Stomach (tissue), 9 donors: Measurements from ENCODE around the gene TPP2. TPM values are rescaled to one million over a fixed set of nuclear protein-coding genes. Genes with fewer than 3 reads are reported as not detected.

ENCODE experiments used
- DNase-seq, 2 donors: peaks; one replicate each; pipeline versions ENCODE4 v3.0.0 to v3.0.0-alpha.2; 2013 to 2019
- H3K27ac ChIP-seq, 5 donors: fragments of 200-600 bp in 4 of 5; sonication (generic) in 4 of 5; one replicate each; pipeline ENCODE4 v1.5.1; 2013 to 2019; ENCODE audit warnings: mild to moderate bottlenecking in 1 of 5, moderate library complexity in 1 of 5
- H3K27me3 ChIP-seq, 3 donors: fragments of 200-600 bp; sonication (generic); one replicate each; pipeline ENCODE4 v1.5.1; 2017 to 2019; ENCODE audit warnings: mixed run types in 1 of 3
- H3K36me3 ChIP-seq, 4 donors: fragments of 200-600 bp; sonication (generic); 1 replicate in 3 of 4; 2 replicates in 1 of 4; pipeline ENCODE4 v1.5.1; 2016 to 2019
- H3K4me1 ChIP-seq, 4 donors: fragments of 200-600 bp; sonication (generic); one replicate each; pipeline ENCODE4 v1.5.1; 2016 to 2019
- H3K4me3 ChIP-seq, 4 donors: fragments of 200-600 bp; sonication (generic) in 3 of 4; one replicate each; pipeline ENCODE4 v1.5.1; 2016 to 2019; ENCODE audit warnings: mild to moderate bottlenecking in 1 of 4
- H3K9me3 ChIP-seq, 4 donors: fragments of 200-600 bp; sonication (generic); one replicate each; pipeline ENCODE4 v1.5.1; 2016 to 2019
- CTCF ChIP-seq, 7 experiments: fragments of 450-650 bp in 4 of 7; fragments of 200-600 bp in 3 of 7; sonication (generic) in 3 of 7; IDR thresholded peaks; one replicate each; pipeline ENCODE4 v1.5.1; 2016 to 2019; ENCODE audit warnings: antibody characterized with exemption in 7 of 7, control low read depth in 2 of 7, mild to moderate bottlenecking in 1 of 7
- EP300 ChIP-seq: sonication (generic); formaldehyde crosslinking; IDR thresholded peaks from one replicate; pipeline ENCODE4 v1.6.1; 2017; ENCODE audit warnings: antibody characterized with exemption
- POLR2A ChIP-seq, 4 donors: fragments of 450-650 bp; IDR thresholded peaks; one replicate each; pipeline ENCODE4 v1.6.1; 2016; ENCODE audit warnings: antibody characterized with exemption in 4 of 4, control low read depth in 2 of 4, mild to moderate bottlenecking in 1 of 4, moderate library complexity in 1 of 4
- POLR2AphosphoS5 ChIP-seq, 3 donors: sonication (generic); formaldehyde crosslinking; IDR thresholded peaks; one replicate each; pipeline ENCODE4 v1.6.1; 2016; ENCODE audit warnings: antibody characterized with exemption in 3 of 3
- WGBS, 5 donors: extraction: QIAGEN DNeasy Blood & Tissue Kit in 3 of 5; methylation state at CpG; one replicate each; pipeline versions ENCODE4 v1.1.5 to v1.1.7; 2013 to 2018; 5-methylcytosine and 5-hydroxymethylcytosine counted together
- intact Hi-C: fragments of 100-400 bp; cut with DNase I; formaldehyde crosslinking; loops from one replicate; pipeline ENCODE4 v1.15.1; 2023; ENCODE audit warnings: low total_unique reads
- polyA plus RNA-seq, 3 donors: library from polyadenylated mRNA; stranded (reverse); fragments of 200-250 nt; gene quantifications; one replicate each; pipeline ENCODE4 v1.2.3, GENCODE V29; 2013
- total RNA-seq, 5 donors: library from RNA; depleted of rRNA; stranded (reverse); fragments of >200 nt; gene quantifications; one replicate each; pipeline versions ENCODE4 v1.1.0 to v1.2.3, GENCODE V29; 2014 to 2016
- donor health status: healthy with polysubstance abuse.
- donor health status: Bipolar disorder and iron deficiency.
- donor health status: healthy.

TPP2 gene
- total and polyA plus RNA-seq, 8 donors = 10.1 to 103 (median 26.1) TPM

DNA sequence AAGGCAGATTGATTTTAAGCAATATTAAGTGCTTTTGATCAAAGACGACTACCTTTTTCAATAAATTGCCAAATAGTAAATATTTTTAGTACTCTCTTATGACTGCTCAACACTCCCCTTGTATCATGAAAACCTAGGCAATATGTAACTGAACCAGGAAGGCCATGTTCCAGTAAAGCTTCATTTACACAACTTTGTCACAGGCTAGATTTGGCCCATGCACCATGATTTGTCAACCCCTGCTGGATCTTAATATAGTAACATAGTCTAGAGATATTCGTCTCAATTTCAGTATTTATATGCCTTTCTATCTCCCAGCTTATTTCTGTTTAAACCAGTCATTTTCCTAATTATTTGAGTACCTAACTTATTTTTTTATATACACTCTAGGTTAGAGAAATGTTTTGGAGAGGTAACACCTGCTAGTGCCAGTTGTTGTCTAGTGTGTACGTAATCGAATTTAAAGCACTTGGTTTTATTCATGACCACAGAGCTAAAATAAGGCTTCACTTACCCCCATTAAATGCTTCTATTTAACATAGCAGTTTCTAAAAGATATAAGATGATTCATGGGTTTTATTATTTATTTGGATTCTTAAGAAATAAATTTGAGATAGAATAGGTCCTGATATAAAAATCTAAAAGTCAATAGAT, 21.0 kb downstream of the TPP2 start:
- intact Hi-C loops = no loop called here
- Histone ChIP-seq H3K27me3 (no peaks in the 10 kb centered on the region), H3K27ac (no peak overlapping the region), H3K36me3 (peaks cover 0 to 84% (median 82%) of the 10 kb centered on the region in 4 donors), H3K4me1 (no peaks in the 10 kb centered on the region), H3K9me3 (no peaks in the 10 kb centered on the region), H3K4me3 (no peak overlapping the region)
- TF ChIP-seq POLR2A (IDR thresholded peaks at IDR 0.05) = no peak
- TF ChIP-seq EP300 = no peak
- TF ChIP-seq POLR2AphosphoS5 (IDR thresholded peaks at IDR 0.05) = no peak
- DNase-seq = no peak
- WGBS, 5 donors = 76 to 88% (median 84%) methylated on average over 4 of the region's 4 CpGs

GRCh38 chr13:102620516-102620915, 23.7 kb downstream of the TPP2 start:
- no peaks in the 10 kb centered on the region for H3K4me1 ChIP-seq
- TF ChIP-seq CTCF (IDR thresholded peaks at IDR 0.05) = no peak
- TF ChIP-seq EP300 = no peak
- TF ChIP-seq POLR2A (IDR thresholded peaks at IDR 0.05) = no peak
- TF ChIP-seq POLR2AphosphoS5 (IDR thresholded peaks at IDR 0.05) = no peak
- H3K36me3 ChIP-seq = peaks cover 14 to 94% (median 89%) of the 10 kb centered on the region in 4 donors
- no peaks in the 10 kb centered on the region for H3K27me3 ChIP-seq
- DNase-seq = no peak
- no peak overlapping the region for H3K27ac ChIP-seq
- WGBS, 5 donors = 81 to 90% (median 88%) methylated on average over 6 of the region's 6 CpGs
- H3K4me3 ChIP-seq = no peak overlapping the region
- intact Hi-C loops = no loop called here
- H3K9me3 ChIP-seq = no peaks in the 10 kb centered on the region

DNA sequence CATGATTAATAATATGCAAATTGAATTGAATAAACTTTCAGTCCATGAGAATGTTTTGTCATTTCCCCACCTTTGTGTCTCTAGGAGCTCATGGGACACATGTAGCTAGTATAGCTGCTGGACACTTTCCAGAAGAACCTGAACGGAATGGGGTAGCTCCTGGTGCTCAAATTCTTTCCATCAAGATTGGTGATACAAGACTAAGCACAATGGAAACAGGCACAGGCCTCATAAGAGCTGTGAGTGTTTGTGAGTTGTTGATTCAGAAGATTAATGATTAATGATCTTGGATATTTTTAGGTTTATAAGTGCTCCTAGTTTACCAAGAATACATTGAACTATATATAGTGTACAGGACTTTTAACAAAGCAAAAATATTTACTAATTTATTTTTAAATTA, 30.1 kb downstream of the TPP2 start:
- TF ChIP-seq POLR2A (IDR thresholded peaks at IDR 0.05) (no peak), CTCF (IDR thresholded peaks at IDR 0.05) (no peak), POLR2AphosphoS5 (IDR thresholded peaks at IDR 0.05) (no peak), EP300 (no peak)
- Histone ChIP-seq H3K4me1 (peaks cover 0 to 8% (median 0%) of the 10 kb centered on the region in 4 donors), H3K36me3 (peaks cover 30 to 94% (median 83%) of the 10 kb centered on the region in 4 donors), H3K9me3 (no peaks in the 10 kb centered on the region), H3K27ac (no peak overlapping the region), H3K4me3 (no peak overlapping the region), H3K27me3 (no peaks in the 10 kb centered on the region)
- WGBS, 5 donors = 19 to 46% (median 36%) methylated on average over 1 of the region's 1 CpG
- DNase-seq = no peak
- intact Hi-C loops = no loop called here

- no peak for DNase-seq
- TF ChIP-seq EP300 (no peak), POLR2AphosphoS5 (IDR thresholded peaks at IDR 0.05) (no peak), POLR2A (IDR thresholded peaks at IDR 0.05) (no peak), CTCF (IDR thresholded peaks at IDR 0.05) (no peak)
- H3K36me3 ChIP-seq = peaks cover 27 to 98% (median 86%) of the 10 kb centered on the region in 4 donors
- peaks cover 0 to 8% (median 0%) of the 10 kb centered on the region in 4 donors for H3K4me1 ChIP-seq
- H3K27ac ChIP-seq = no peak overlapping the region
- H3K27me3 ChIP-seq = no peaks in the 10 kb centered on the region
- no peak overlapping the region for H3K4me3 ChIP-seq
- intact Hi-C loops = no loop called here
- no peaks in the 10 kb centered on the region for H3K9me3 ChIP-seq
- 83 to 89% (median 88%) methylated on average over 4 of the region's 4 CpGs for WGBS, 5 donors
Observed at GRCh38 chr13:102628559-102628958, 31.8 kb downstream of the TPP2 start.

DNA sequence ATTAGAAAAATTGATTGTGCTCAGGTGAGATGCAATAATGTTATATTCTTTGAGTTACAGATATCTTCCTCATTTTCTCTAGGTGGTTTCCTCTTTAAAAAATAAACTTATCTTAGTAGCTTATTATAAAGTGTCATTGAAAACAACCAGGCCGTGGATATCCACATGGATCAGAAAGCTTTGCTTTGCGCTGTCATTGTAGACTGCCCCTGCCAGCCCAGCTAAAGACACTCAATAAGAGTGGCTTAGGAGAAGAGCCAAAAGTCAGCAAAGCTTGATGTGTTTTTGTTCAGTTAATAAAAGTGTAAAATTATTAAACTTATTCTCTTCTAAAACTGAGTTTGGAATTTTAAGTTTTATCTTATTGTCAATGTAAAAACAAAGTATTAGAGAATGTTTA, 34.4 kb downstream of the TPP2 start:
- TF ChIP-seq POLR2A (IDR thresholded peaks at IDR 0.05) (no peak), EP300 (no peak), POLR2AphosphoS5 (IDR thresholded peaks at IDR 0.05) (no peak), CTCF (IDR thresholded peaks at IDR 0.05) (no peak)
- Histone ChIP-seq H3K36me3 (peaks cover 29 to 98% (median 92%) of the 10 kb centered on the region in 4 donors), H3K27me3 (no peaks in the 10 kb centered on the region), H3K4me3 (no peak overlapping the region), H3K9me3 (no peaks in the 10 kb centered on the region), H3K27ac (no peak overlapping the region), H3K4me1 (peaks cover 0 to 8% (median 0%) of the 10 kb centered on the region in 4 donors)
- 88 to 97% (median 94%) methylated on average over 2 of the region's 2 CpGs for whole genome bisulfite sequencing, 5 donors
- DNase-seq = no peak
- intact Hi-C loops = no loop called here
